ENCODE results near the gene DOK4.

GRCh38 chr16:57503366-57503765, 17.1 kb upstream of the DOK4 start:
- TF ChIP-seq CTCF (IDR thresholded peaks at IDR 0.05 in 2 of 3, conservative IDR thresholded peaks at IDR 0.05 in 1 of 3; ENCODE audit: borderline replicate concordance in 1 of 3, insufficient read depth in 1 of 3, low read depth in 2 of 3, low read length in 2 of 3) (no peak), ZBTB33 (IDR thresholded peaks at IDR 0.05; ENCODE audit: extremely low read depth, insufficient replicate concordance, low read length) (no peak), EZH2 (IDR thresholded peaks at IDR 0.05) (no peak), REST (IDR thresholded peaks at IDR 0.05; ENCODE audit: low read depth) (no peak), YY1 (IDR thresholded peaks at IDR 0.05; ENCODE audit: extremely low read depth, insufficient replicate concordance, low read depth, low read length) (no peak), POLR2AphosphoS5 (IDR thresholded peaks at IDR 0.05; ENCODE audit: low read depth, low read length) (no peak), CEBPB (IDR thresholded peaks at IDR 0.05; ENCODE audit: low read depth) (no peak), MAX (IDR thresholded peaks at IDR 0.05) (no peak), POLR2A (IDR thresholded peaks at IDR 0.05; ENCODE audit: borderline replicate concordance, extremely low read depth, insufficient read depth, insufficient read length) (no peak), SP1 (IDR thresholded peaks at IDR 0.05; ENCODE audit: low read depth) (no peak), SIN3A (IDR thresholded peaks at IDR 0.05; ENCODE audit: low read depth) (no peak), ZNF274 (IDR thresholded peaks at IDR 0.05; ENCODE audit: low read depth, low read length) (no peak), SRF (IDR thresholded peaks at IDR 0.05; ENCODE audit: low read depth) (no peak), EGR1 (IDR thresholded peaks at IDR 0.05; ENCODE audit: low read depth) (no peak)
